HepG2 (cell line): ENCODE measurements around the gene PCDH7. TPM values are rescaled to one million over a fixed set of nuclear protein-coding genes. Genes with fewer than 3 reads are reported as not detected.

Source experiments
- ATAC-seq: fragments of 200-7000 bp; cut with Tn5 transposase; 3 replicates; pipeline ENCODE4 v1.9.1; 2020; ENCODE audit warnings: mild to moderate bottlenecking, moderate library complexity
- BruUV-seq: library from RNA; stranded (reverse); fragments of 400-500 nt; replicated peaks from 2 replicates; lab custom pipeline; 2021; lab: Mats Ljungman, UMichigan
- CTCF ChIA-PET: fragments of 300-600 bp; formaldehyde crosslinking; extraction: SDS; loops from one replicate; lab custom pipeline; 2021; ENCODE audit warnings: low total read pairs, inconsistent platforms, low intra/inter-chr PET ratio; lab: Yijun Ruan, JAX
- POLR2A ChIA-PET: fragments of 350-600 bp; sonication (Branson Sonifier 250); formaldehyde crosslinking; loops from one replicate; lab custom pipeline; 2020; ENCODE audit warnings: antibody characterized with exemption, inconsistent platforms; lab: Yijun Ruan, JAX
- DNase-seq: peaks from one replicate; pipeline ENCODE4 v3.0.0-alpha.2; 2015; ENCODE audit warnings: low spot score
- FAIRE-seq: peaks from 3 replicates; lab custom pipeline; 2011; peaks lifted over from hg19 to GRCh38; lab: Jason Lieb, UNC
- H2AFZ ChIP-seq: one replicate; pipeline ENCODE4 v1.6.1; 2011; ENCODE audit warnings: low read length, inconsistent platforms
- H3K27ac ChIP-seq: fragments of 300-600 bp; 3 replicates; pipeline ENCODE4 v1.8.0; 2011; ENCODE audit warnings: mixed run types, mild to moderate bottlenecking, mixed read lengths, low read length, inconsistent platforms; ENCODE audit not compliant: insufficient read depth; ENCODE audit errors: extremely low read length
- H3K27me3 ChIP-seq, 2 experiments: fragments of 200-600 bp in 1 of 2; 2 replicates in 1 of 2; 3 replicates in 1 of 2; pipeline versions ENCODE4 v1.6.0 to v1.8.0; 2011; ENCODE audit warnings: low read length in 2 of 2, mild to moderate bottlenecking in 2 of 2, moderate library complexity in 2 of 2, inconsistent platforms in 1 of 2; ENCODE audit not compliant: insufficient read depth in 2 of 2, control insufficient read depth in 1 of 2
- H3K36me3 ChIP-seq, 2 experiments: fragments of 200-600 bp in 1 of 2; replicated peaks in 1 of 2; 2 replicates in 1 of 2; 3 replicates in 1 of 2; pipeline versions ENCODE4 v1.5.1 to v1.8.0; 2011; ENCODE audit warnings: low read length in 2 of 2, inconsistent platforms in 1 of 2; ENCODE audit not compliant: insufficient read depth in 2 of 2, control insufficient read depth in 1 of 2
- H3K4me1 ChIP-seq: 2 replicates; pipeline ENCODE4 v1.5.1; 2012; ENCODE audit warnings: low read length, inconsistent platforms; ENCODE audit not compliant: insufficient read depth
- H3K4me2 ChIP-seq: 2 replicates; pipeline ENCODE4 v1.6.0; 2011; ENCODE audit warnings: low read depth, low read length, inconsistent platforms
- H3K4me3 ChIP-seq, 3 experiments: fragments of 200-600 bp in 1 of 3; sonication (generic), shearing (Covaris generic) in 1 of 3; replicated peaks in 1 of 3; 2 replicates each; pipeline ENCODE4 v1.5.1; 2011 to 2016; ENCODE audit warnings: low read length in 3 of 3, inconsistent platforms in 2 of 3, low read depth in 2 of 3, mild to moderate bottlenecking in 2 of 3, control low read depth in 1 of 3, mixed read lengths in 1 of 3; ENCODE audit not compliant: insufficient read depth in 1 of 3
- H3K79me2 ChIP-seq: one replicate; pipeline ENCODE4 v1.6.1; 2011; ENCODE audit warnings: low read length, inconsistent platforms; ENCODE audit not compliant: insufficient read depth
- H3K9ac ChIP-seq: 2 replicates; pipeline ENCODE4 v1.6.0; 2011; ENCODE audit warnings: mild to moderate bottlenecking, low read depth, low read length, inconsistent platforms; ENCODE audit not compliant: insufficient read depth
- H3K9me3 ChIP-seq: 2 replicates; pipeline ENCODE4 v1.5.1; 2012; ENCODE audit warnings: mild to moderate bottlenecking, low read length
- H4K20me1 ChIP-seq: 2 replicates; pipeline ENCODE4 v1.6.0; 2011; ENCODE audit warnings: inconsistent platforms, mild to moderate bottlenecking, low read length, moderate library complexity; ENCODE audit not compliant: insufficient read depth
- FOXO1 ChIP-seq: sonication (generic); formaldehyde crosslinking; IDR thresholded peaks from 2 replicates; pipeline ENCODE4 v1.4.0; 2020; ENCODE audit warnings: missing genetic modification reagents
- GPN1 ChIP-seq: sonication (generic); formaldehyde crosslinking; IDR thresholded peaks from 2 replicates; pipeline ENCODE4 v1.5.1; 2020; ENCODE audit warnings: missing genetic modification reagents, borderline replicate concordance
- PRPF4 ChIP-seq: fragments of 200-400 bp; formaldehyde crosslinking; IDR thresholded peaks from 2 replicates; pipeline ENCODE4 v1.6.1; 2016; ENCODE audit warnings: low read length, low read depth; ENCODE audit not compliant: poor library complexity, severe bottlenecking
- SSRP1 ChIP-seq: IDR thresholded peaks from 2 replicates; pipeline ENCODE4 v1.6.1; 2016; ENCODE audit warnings: control low read depth
- ZNF562 ChIP-seq: sonication (generic); formaldehyde crosslinking; IDR thresholded peaks from 2 replicates; pipeline ENCODE4 v1.8.0; 2022; ENCODE audit warnings: missing genetic modification reagents, borderline replicate concordance
- WGBS: methylation state at CpG from one replicate; pipeline ENCODE4 v1.1.6; 2017; ENCODE audit warnings: low lambda C conversion rate; 5-methylcytosine and 5-hydroxymethylcytosine counted together
- in situ Hi-C: cut with HindIII; loops from 2 replicates; pipeline ENCODE4 v1.10.0; 2017; ENCODE audit warnings: low pct_unique_long_range_greater_than_20kb; ENCODE audit not compliant: extremely low pct_ligation_motif_present
- intact Hi-C: fragments of 100-400 bp; cut with micrococcal nuclease; formaldehyde crosslinking; loops from one replicate; pipeline ENCODE4 v1.10.0; 2022; ENCODE audit not compliant: unreplicated experiment
- polyA plus RNA-seq, 8 experiments: library from polyadenylated mRNA; depleted of rRNA in 3 of 8; stranded (reverse) in 7 of 8; unstranded in 1 of 8; fragments of >200 nt; fragmentation: Illumina TruSeq in 4 of 8; extraction: Trizol in 4 of 8; gene quantifications; 2 replicates each; pipeline versions ENCODE4 v1.2.1 to v1.2.3, GENCODE V29; 2011 to 2016; ENCODE audit warnings: low read depth in 4 of 8, missing spikeins in 1 of 8, mixed read lengths in 1 of 8; ENCODE audit not compliant: insufficient read depth in 1 of 8
- total RNA-seq, 5 experiments: library from RNA; depleted of rRNA; stranded (reverse); fragments of >200 nt; fragmentation: Illumina TruSeq; extraction: Trizol; gene quantifications; 2 replicates each; pipeline ENCODE4 v1.2.3, GENCODE V29; 2016; ENCODE audit warnings: low read depth in 1 of 5
- TF ChIP-seq, protein P1 (sequence below): sonication (generic); formaldehyde crosslinking; IDR thresholded peaks from 2 replicates; pipeline ENCODE4 v1.5.0; 2020; ENCODE audit warnings: mild to moderate bottlenecking, missing genetic modification reagents, borderline replicate concordance
- TF ChIP-seq, protein P2 (sequence below): sonication (generic); formaldehyde crosslinking; IDR thresholded peaks from 2 replicates; pipeline ENCODE4 v1.5.1; 2020; ENCODE audit warnings: missing genetic modification reagents, mild to moderate bottlenecking, borderline replicate concordance
- TF ChIP-seq, protein P3 (sequence below): sonication (generic); formaldehyde crosslinking; IDR thresholded peaks from 2 replicates; pipeline ENCODE4 v1.4.0; 2020; ENCODE audit warnings: low read depth, missing genetic modification reagents

PCDH7 gene
- total and polyA plus RNA-seq, 2 of the 13 experiments (the other 11 are each of a cell fraction or from before 2014, with no cell fraction given) = not detected

DNA sequence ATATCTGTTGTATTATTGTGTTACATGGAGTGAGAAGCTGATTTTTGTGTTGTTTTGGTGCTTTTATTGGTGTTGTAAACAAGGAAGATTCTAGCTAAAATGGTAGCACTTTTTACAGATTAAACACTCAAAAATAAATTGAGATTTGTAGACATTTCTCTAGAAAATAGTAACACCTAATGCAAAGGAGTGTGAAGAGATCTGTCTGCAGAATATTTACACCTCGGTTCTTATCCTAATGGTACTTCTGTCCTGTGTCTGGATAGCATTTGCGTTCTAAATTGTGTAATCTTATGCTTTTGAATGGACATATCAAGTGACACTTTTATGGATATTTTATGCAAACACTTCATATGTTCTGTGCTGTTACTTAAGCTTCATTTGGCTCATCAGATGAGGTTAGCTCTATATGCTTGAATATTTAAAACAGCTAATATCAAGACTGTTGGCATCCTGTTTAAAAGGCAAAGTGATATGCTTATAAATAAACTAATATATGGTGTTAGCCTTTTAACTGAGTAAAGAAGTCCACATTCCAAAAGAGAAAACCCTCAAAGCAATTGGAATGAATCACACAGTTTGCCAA, 6.0 kb downstream of the PCDH7 start (continued):
- TF ChIP-seq, protein P1, sequence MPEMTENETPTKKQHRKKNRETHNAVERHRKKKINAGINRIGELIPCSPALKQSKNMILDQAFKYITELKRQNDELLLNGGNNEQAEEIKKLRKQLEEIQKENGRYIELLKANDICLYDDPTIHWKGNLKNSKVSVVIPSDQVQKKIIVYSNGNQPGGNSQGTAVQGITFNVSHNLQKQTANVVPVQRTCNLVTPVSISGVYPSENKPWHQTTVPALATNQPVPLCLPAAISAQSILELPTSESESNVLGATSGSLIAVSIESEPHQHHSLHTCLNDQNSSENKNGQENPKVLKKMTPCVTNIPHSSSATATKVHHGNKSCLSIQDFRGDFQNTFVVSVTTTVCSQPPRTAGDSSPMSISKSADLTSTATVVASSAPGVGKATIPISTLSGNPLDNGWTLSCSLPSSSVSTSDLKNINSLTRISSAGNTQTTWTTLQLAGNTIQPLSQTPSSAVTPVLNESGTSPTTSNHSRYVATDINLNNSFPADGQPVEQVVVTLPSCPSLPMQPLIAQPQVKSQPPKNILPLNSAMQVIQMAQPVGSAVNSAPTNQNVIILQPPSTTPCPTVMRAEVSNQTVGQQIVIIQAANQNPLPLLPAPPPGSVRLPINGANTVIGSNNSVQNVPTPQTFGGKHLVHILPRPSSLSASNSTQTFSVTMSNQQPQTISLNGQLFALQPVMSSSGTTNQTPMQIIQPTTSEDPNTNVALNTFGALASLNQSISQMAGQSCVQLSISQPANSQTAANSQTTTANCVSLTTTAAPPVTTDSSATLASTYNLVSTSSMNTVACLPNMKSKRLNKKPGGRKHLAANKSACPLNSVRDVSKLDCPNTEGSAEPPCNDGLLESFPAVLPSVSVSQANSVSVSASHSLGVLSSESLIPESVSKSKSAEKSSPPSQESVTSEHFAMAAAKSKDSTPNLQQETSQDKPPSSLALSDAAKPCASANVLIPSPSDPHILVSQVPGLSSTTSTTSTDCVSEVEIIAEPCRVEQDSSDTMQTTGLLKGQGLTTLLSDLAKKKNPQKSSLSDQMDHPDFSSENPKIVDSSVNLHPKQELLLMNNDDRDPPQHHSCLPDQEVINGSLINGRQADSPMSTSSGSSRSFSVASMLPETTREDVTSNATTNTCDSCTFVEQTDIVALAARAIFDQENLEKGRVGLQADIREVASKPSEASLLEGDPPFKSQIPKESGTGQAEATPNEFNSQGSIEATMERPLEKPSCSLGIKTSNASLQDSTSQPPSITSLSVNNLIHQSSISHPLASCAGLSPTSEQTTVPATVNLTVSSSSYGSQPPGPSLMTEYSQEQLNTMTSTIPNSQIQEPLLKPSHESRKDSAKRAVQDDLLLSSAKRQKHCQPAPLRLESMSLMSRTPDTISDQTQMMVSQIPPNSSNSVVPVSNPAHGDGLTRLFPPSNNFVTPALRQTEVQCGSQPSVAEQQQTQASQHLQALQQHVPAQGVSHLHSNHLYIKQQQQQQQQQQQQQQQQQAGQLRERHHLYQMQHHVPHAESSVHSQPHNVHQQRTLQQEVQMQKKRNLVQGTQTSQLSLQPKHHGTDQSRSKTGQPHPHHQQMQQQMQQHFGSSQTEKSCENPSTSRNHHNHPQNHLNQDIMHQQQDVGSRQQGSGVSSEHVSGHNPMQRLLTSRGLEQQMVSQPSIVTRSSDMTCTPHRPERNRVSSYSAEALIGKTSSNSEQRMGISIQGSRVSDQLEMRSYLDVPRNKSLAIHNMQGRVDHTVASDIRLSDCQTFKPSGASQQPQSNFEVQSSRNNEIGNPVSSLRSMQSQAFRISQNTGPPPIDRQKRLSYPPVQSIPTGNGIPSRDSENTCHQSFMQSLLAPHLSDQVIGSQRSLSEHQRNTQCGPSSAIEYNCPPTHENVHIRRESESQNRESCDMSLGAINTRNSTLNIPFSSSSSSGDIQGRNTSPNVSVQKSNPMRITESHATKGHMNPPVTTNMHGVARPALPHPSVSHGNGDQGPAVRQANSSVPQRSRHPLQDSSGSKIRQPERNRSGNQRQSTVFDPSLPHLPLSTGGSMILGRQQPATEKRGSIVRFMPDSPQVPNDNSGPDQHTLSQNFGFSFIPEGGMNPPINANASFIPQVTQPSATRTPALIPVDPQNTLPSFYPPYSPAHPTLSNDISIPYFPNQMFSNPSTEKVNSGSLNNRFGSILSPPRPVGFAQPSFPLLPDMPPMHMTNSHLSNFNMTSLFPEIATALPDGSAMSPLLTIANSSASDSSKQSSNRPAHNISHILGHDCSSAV = no peak
- TF ChIP-seq PRPF4 = no peak

DNA sequence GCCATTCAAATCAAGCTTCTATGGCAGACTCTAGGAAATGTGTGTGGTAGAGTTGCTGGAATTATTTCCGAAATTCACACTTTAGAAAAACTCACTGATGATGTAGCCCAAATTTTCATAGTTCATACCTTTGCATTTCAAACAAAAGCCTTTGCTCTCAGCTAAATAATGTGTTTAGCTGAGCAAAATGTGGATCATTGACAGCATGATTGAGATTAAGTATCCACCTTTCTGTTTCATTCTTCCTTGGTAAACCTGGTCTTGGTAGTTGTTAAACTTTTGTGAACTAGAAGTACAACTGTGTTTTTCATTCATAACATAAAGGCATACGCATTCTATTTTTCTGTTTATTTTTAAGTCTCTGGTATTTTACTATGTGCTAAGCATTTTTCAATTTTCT, 7.2 kb downstream of the PCDH7 start:
- no peak overlapping the region for H2AFZ ChIP-seq
- no peak for ATAC-seq
- no peaks in the 10 kb centered on the region for H4K20me1 ChIP-seq
- no peaks in the 10 kb centered on the region for H3K9me3 ChIP-seq
- ChIA-PET POLR2A (no interaction called here), CTCF (no interaction called here)
- no peak for DNase-seq
- H3K27me3 ChIP-seq = no peaks in the 10 kb centered on the region; a peak in 1 of 5 replicates
- in situ Hi-C loops (no loop called here), intact Hi-C loops (no loop called here)
- no peaks in the 10 kb centered on the region for H3K36me3 ChIP-seq
- no peaks in the 10 kb centered on the region for H3K4me1 ChIP-seq
- WGBS = 5% methylated on average over 2 of the region's 2 CpGs
- no peak overlapping the region for H3K4me3 ChIP-seq
- no TSS peak for BruUV-seq
- H3K27ac ChIP-seq = no peak overlapping the region
- no peak for FAIRE-seq
- no peaks in the 10 kb centered on the region for H3K79me2 ChIP-seq
- H3K4me2 ChIP-seq = no peak overlapping the region
- no peak overlapping the region for H3K9ac ChIP-seq
- TF ChIP-seq, protein P2, sequence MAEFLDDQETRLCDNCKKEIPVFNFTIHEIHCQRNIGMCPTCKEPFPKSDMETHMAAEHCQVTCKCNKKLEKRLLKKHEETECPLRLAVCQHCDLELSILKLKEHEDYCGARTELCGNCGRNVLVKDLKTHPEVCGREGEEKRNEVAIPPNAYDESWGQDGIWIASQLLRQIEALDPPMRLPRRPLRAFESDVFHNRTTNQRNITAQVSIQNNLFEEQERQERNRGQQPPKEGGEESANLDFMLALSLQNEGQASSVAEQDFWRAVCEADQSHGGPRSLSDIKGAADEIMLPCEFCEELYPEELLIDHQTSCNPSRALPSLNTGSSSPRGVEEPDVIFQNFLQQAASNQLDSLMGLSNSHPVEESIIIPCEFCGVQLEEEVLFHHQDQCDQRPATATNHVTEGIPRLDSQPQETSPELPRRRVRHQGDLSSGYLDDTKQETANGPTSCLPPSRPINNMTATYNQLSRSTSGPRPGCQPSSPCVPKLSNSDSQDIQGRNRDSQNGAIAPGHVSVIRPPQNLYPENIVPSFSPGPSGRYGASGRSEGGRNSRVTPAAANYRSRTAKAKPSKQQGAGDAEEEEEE (CRISPR knock-in tag) = no peak
- TF ChIP-seq, protein P3, sequence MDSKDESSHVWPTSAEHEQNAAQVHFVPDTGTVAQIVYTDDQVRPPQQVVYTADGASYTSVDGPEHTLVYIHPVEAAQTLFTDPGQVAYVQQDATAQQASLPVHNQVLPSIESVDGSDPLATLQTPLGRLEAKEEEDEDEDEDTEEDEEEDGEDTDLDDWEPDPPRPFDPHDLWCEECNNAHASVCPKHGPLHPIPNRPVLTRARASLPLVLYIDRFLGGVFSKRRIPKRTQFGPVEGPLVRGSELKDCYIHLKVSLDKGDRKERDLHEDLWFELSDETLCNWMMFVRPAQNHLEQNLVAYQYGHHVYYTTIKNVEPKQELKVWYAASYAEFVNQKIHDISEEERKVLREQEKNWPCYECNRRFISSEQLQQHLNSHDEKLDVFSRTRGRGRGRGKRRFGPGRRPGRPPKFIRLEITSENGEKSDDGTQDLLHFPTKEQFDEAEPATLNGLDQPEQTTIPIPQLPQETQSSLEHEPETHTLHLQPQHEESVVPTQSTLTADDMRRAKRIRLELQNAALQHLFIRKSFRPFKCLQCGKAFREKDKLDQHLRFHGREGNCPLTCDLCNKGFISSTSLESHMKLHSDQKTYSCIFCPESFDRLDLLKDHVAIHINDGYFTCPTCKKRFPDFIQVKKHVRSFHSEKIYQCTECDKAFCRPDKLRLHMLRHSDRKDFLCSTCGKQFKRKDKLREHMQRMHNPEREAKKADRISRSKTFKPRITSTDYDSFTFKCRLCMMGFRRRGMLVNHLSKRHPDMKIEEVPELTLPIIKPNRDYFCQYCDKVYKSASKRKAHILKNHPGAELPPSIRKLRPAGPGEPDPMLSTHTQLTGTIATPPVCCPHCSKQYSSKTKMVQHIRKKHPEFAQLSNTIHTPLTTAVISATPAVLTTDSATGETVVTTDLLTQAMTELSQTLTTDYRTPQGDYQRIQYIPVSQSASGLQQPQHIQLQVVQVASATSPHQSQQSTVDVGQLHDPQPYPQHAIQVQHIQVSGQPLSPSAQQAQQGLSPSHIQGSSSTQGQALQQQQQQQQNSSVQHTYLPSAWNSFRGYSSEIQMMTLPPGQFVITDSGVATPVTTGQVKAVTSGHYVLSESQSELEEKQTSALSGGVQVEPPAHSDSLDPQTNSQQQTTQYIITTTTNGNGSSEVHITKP = no peak
- no peak for TF ChIP-seq SSRP1 (CRISPR knock-in tag)
- no peak for TF ChIP-seq FOXO1 (CRISPR knock-in tag)
- TF ChIP-seq GPN1 = no peak
- TF ChIP-seq ZNF562 (CRISPR knock-in tag) = no peak
